ENCODE measurements around the gene GPATCH11. TPM values are rescaled to one million over a fixed set of nuclear protein-coding genes. Genes with fewer than 3 reads are reported as not detected.

GPATCH11 gene
- total RNA-seq (2014; rRNA removed; shearing (Covaris generic); ENCODE audit: low replicate concordance) = 2.1 and 3.9 TPM in 2 replicates

DNA sequence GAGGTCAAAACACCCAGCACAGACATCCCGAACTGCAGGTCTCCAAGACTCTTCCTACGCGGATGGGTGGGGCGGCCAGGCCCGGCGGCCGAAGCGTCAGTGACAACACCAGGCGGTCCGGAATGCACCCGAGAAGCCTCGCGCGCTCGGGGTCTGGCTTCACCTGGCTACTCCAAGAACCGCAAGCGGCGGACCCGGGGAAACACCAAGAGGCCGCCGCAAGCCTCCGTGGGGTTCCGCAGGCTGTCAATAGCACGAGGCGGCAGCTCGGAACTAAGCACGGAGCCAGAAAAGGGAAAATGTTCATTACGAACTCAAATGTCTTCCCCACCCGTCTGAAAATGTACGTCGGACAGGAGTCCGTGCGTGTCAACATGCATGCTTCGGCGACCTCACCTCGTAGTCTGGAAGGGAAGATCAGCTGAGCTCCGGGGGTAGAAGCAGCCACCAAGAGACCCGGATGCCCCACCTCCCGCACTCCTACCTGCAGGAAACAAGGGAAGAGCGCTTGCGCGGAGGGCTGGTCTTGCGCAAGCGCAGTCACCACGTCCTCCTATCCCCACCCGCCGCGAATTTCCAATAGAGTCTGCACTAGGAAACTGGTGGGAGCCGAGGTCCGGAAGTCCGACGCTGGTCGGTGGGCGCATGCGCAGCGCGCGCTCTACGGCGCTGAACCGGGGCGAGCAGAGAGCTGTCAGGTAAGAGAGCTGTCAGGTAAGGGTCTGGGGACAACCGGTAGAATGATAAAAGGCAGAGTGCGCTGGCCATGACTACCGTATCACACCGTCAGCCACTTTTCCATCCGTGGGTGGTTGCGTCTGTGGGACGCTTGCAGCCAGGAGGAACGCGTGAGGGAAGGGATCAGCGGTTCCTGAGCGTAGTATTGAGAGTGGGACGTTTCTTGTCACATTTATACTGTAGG is at the start of gene GPATCH11, which contains the start of gene HEATR5B:
Gene GPATCH11 (plus strand): TSS at position 646 of the 922 bp plus-strand sequence. CDS start 3,864 bp downstream, outside the sequence.
Gene HEATR5B (minus strand): TSS at position 500 of the 922 bp plus-strand sequence. CDS start 958 bp downstream, outside the sequence.
- DNase-seq (ENCODE audit: low read depth) = peak; percentile 96
- in situ Hi-C loops (cut with HindIII; ENCODE audit: low pct_unique_long_range_greater_than_20kb, low sequenced_read_pairs) = no loop called here

DNA sequence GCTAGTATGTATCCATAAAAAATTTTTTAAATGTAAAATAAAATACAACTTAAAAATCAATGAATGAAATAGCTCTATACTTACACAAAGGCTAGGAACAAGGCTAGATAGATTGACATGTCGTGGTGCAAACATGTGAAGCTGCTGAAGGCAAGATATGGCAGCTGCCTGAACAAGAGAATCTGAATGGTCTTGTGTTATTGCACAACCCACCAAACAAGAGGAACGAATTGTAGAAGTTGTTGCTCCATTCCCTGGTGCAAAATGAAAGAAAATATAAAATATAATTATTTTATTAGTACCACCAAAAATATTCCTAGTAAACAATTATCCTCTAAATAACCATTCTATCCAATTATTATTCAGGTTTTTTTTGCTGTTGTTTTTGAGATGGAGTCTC is 46.5 kb upstream of the GPATCH11 start:
- no peak for DNase-seq (ENCODE audit: low read depth)
- in situ Hi-C loops (cut with HindIII; ENCODE audit: low pct_unique_long_range_greater_than_20kb, low sequenced_read_pairs) = no loop called here

DNA sequence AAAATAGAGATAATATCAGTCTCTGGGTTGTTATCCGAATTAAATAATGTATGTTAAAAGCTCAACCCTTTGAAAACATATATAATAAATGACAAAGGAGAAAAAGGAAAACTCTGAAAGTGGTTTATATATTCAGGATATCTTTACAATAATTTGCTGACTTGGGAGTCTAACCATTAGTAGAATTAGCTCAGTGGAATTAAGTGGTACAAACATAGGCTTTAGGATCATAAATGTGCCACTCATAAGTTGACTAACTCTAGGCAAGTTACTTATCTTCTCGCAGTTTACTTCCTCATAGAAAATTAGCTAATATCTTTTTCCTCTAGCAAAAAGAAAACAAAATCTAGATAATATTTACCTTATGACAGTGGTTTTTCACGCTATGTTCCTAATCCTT is 44.7 kb upstream of the GPATCH11 start:
- no peak for DNase-seq (ENCODE audit: low read depth)
- in situ Hi-C loops (cut with HindIII; ENCODE audit: low pct_unique_long_range_greater_than_20kb, low sequenced_read_pairs) = no loop called here

DNA sequence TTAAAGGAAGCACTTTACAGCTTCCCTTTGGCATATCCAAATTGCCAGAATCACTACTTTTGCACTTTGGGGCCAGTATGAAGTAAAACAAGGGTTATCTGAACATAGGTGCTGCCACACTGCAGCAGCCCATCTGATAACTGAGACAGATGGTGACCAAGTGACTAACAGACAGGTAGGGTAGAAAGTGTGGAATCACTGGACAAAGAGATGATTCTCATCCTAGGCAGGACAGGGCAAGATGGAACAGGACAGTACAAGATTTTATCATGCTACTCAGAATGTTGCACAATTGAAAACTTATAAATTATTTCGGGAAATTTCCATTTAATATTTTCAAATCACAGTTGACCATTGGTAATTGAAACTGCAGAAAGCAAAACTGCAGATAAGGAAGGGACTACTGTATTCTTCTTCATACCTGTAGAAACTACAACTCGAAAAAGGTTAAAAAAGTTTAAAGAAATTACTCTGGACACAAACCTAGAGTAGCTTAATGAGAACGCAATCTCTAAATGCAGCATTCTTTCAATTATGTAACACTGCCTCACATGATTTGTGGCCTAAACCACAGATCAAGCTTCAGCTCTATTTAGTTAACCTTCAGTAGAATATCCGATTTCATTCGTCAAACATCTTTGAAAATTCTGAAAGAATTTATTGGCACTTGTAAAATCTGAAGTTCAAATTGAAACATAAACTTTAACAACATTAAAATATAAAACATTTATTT is 31.6 kb upstream of the GPATCH11 start:
- no peak for DNase-seq (ENCODE audit: low read depth)
- in situ Hi-C loops (cut with HindIII; ENCODE audit: low pct_unique_long_range_greater_than_20kb, low sequenced_read_pairs) = no loop called here

DNA sequence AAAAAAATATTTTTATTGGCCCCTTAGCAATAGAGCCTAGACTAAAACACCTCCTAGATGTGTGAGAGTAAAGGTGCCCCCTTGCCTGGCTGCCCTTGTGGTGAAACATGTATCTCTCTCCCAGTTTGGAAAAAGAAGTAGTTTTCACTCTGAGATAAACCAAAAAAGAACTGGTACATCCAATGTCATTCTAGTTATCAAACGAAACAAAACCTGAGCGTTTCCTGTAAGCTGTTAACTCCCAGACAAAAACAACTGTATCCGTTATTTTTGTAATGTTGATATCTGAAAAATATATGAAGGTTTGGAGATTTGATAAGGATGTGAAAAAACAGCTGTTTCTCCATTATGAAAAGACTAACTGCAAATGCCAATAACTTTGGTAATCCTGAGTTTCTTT is 24.5 kb upstream of the GPATCH11 start:
- no peak for DNase-seq (ENCODE audit: low read depth)
- in situ Hi-C loops (cut with HindIII; ENCODE audit: low pct_unique_long_range_greater_than_20kb, low sequenced_read_pairs) = no loop called here

DNA sequence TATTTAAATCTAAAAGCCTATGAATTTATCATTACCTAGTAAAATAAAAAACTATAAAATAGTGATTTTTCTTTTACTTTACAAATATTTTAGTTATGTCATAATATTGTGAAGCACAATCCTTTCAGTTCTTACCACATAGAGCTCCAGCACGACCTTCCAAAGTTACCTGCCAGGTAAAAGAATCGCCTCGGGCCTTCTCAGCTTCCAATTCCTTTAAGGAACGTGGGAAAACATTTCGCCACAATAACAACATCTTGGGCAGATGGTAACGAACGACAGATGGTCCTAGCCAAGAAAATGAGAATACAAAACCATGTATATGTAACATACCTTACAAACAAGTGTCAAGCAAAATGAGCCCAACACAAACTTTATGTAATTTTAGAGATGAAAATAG is 23.9 kb upstream of the GPATCH11 start:
- in situ Hi-C loops (cut with HindIII; ENCODE audit: low pct_unique_long_range_greater_than_20kb, low sequenced_read_pairs) = no loop called here
- DNase-seq (ENCODE audit: low read depth) = no peak

DNA sequence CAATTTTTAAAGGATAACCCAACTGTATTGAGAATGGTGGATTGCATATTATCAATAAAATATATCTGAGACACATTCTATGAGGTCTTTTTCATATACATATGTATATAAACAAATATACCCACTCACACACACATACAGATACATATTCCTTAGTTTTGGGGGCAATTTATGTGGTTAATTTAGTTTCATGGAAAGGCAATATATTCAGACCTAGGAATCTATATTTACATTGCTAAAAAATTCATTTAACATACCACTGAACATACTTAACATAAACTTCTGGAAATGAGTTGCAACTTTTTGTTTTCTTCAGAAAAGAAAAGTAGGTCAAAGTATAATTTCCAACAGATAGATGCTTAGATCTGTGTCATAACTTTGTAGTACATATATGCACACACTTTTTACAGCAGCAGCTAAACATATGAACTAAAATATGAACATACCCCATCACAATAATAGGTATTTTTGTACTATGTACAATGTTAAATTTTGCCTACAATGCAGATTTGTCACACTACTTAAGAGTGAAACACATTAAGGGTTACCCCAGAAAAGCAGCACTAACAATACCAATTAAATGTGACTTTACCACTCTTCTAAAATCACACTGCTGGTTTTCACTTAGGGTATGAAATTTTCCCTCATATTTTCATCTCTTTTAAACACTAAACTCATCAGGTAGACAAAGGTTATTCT is 23.2 kb upstream of the GPATCH11 start:
- in situ Hi-C loops (cut with HindIII; ENCODE audit: low pct_unique_long_range_greater_than_20kb, low sequenced_read_pairs) = no loop called here
- no peak for DNase-seq (ENCODE audit: low read depth)

DNA sequence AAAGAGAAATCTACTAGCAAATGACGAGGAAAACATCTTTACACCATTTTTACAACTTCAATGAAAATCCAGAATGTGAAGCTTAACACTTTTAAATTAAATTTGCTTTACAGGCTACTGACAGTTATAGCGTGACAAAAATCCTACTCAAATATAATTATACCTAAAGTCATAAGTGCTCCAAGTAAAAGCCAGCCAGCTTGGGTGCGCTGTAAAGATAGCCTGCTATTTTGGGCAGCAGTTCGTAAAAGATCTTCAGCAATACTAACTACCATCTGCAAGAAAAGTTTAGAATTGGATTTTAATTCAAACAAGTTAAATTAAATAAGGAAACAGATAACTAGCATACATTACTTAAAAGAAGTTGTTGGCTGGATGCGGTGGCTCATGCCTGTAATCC is 22.5 kb upstream of the GPATCH11 start:
- in situ Hi-C loops (cut with HindIII; ENCODE audit: low pct_unique_long_range_greater_than_20kb, low sequenced_read_pairs) = no loop called here
- no peak for DNase-seq (ENCODE audit: low read depth)

DNA sequence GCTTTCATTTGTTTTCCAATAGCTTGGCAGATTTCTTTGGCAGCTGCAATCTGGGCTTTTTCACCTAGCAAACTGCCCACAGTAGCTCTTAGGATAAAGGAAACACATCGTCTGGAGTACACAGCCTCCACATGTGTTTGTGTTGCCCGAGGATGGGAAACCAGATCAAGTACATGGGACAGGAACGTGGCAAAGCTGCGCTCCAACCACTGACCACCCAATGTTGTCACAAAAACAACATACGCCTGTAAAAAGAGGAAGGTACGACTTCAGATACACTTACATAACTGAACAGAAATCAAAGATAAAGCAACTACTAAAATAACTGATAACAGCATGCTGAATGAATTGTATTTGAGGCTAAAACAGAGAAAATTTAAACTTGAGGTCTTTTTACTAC is 15.6 kb upstream of the GPATCH11 start:
- DNase-seq (ENCODE audit: low read depth) = no peak
- in situ Hi-C loops (cut with HindIII; ENCODE audit: low pct_unique_long_range_greater_than_20kb, low sequenced_read_pairs) = no loop called here

DNA sequence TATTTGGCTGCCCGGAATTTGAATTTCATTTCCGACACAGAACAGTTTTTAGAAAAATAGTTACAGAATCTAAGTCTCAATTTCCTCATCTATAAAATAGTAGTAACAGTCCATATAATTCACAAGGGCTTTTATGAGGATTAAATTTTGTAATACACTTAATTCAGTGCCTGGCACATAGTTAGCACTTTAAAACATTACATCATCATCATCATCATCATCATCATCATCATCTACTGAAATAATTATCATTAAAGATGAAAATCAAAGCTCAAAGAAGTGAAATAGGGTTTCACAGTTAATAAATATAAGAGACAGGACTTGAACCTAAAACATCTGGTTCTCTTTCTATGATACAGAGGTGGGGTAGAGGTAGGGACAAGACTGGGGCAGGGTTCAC is 13.4 kb upstream of the GPATCH11 start:
- DNase-seq (ENCODE audit: low read depth) = no peak
- in situ Hi-C loops (cut with HindIII; ENCODE audit: low pct_unique_long_range_greater_than_20kb, low sequenced_read_pairs) = no loop called here

DNA sequence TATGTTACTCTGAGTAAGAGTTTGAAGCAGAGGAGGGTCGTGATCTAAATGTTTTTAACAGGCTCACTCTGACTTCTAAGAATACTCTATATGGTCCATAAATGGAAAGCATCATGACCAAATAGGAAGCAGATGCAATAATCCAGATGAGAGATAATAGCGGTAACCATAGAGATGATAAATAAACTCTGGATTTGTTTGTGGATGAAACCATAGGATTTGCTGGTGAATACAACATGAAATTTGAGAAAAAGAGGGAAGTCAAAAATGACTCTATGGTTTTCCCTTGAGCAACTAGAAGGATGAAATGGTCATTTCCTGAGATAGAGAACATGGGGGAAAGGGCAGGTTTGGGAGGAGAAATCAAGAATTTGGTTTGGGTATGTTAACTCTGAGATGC is 4.1 kb upstream of the GPATCH11 start:
- no peak for DNase-seq (ENCODE audit: low read depth)

DNA sequence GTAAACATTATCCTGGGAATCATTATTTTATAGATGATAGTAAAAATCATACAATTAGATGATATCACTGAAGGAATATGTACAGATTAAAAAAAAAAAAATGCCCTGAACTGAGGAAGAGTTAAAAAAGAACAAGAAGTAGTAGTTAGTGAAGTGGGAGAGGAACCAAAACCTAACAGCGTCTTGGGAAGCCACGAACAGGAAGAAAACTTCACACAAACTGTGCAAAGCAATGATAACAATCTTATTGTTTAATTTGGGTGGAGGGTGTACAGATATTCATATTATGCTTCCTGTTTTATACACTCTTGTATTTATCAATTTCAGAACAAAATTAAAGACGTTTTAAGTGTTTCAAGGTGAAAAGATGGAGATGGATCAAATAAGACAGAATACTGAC is 3.6 kb upstream of the GPATCH11 start:
- in situ Hi-C loops (cut with HindIII; ENCODE audit: low pct_unique_long_range_greater_than_20kb, low sequenced_read_pairs) = no loop called here
- DNase-seq (ENCODE audit: low read depth) = no peak

More for the DNA sequence above, 4.1 kb upstream of the GPATCH11 start:
- in situ Hi-C loops (cut with HindIII; ENCODE audit: low pct_unique_long_range_greater_than_20kb, low sequenced_read_pairs) = no loop called here

DNA sequence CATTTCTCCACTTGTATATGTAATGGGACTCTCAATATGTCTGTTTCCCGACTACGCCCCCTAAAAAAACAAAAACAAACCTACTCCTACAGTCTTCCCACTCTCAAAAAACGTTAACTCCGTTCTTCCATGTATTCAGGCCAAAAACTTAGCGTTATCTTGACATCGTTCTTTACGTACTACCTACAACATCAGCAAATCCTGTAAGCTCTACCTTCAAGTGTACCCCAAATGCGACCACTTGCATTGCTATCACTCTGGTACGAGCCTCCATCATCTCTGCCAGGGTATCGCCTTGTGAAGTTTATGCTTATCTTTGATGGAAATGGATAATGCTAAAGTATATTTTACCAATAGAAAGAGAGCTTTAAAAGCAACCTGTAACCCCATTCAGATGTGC is 479 bp downstream of the GPATCH11 start:
- no peak for DNase-seq (ENCODE audit: low read depth)
- in situ Hi-C loops (cut with HindIII; ENCODE audit: low pct_unique_long_range_greater_than_20kb, low sequenced_read_pairs) = no loop called here

DNA sequence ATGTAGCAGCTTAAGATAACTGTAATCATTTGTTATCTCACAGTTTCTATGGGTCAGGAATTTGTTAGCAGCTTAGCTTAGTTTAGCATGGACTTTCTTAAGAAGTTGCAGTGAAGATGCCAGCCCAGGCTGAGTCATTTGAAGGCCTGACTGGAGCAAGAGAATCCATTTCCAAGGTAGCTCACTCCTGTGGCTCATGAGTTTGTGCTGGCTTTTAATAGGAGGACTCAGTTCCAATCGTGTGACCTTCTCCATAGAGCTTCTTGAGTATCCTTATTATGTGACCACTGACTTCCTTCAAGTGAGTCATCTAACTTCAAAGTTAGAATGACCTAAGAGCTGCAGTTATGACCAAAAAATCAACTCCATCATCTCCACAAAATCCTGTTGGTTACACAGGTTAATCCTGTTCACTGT is 1.4 kb downstream of the GPATCH11 start:
- peak; percentile 30 for DNase-seq (ENCODE audit: low read depth)
- in situ Hi-C loops (cut with HindIII; ENCODE audit: low pct_unique_long_range_greater_than_20kb, low sequenced_read_pairs) = no loop called here

DNA sequence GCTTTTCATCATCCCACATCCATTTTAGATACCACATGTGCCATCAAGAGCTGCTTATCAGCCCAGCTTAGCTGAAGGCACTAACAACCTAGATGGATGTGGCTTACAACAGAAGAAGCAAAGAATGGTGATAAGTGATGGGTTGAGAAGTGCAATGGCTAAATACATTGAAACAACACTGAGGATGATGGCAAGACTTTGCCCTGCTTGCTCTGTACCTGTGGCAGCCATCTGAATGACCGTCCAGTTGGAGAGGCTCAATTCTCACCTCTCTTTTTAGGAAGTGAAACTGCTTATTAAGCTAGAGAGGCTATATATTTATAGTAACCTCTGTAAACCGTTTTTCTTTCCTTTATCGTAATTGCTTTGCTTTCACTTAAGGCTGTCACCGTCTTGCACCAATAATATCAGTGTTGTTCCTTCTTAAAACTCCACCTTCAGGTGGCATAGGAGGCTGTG is 5.7 kb downstream of the GPATCH11 start:
- no peak for DNase-seq (ENCODE audit: low read depth)
- in situ Hi-C loops (cut with HindIII; ENCODE audit: low pct_unique_long_range_greater_than_20kb, low sequenced_read_pairs) = no loop called here

DNA sequence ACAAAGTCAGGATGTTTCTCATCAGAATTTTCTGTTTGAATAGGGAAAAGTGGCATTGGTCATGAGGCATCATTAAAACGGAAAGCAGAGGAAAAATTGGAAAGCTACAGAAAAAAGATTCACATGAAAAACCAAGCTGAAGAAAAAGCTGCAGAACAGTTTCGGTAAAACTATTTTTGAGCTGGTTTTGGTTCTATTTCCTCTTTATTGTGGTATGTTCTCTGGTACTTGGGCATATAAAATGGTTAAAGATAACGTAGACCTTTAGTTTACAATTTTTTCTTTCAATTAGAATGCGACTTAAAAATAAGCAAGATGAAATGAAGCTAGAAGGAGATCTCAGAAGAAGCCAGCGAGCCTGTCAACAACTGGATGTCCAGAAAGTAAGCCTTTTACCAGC is 7.6 kb downstream of the GPATCH11 start:
- in situ Hi-C loops (cut with HindIII; ENCODE audit: low pct_unique_long_range_greater_than_20kb, low sequenced_read_pairs) = no loop called here
- no peak for DNase-seq (ENCODE audit: low read depth)

DNA sequence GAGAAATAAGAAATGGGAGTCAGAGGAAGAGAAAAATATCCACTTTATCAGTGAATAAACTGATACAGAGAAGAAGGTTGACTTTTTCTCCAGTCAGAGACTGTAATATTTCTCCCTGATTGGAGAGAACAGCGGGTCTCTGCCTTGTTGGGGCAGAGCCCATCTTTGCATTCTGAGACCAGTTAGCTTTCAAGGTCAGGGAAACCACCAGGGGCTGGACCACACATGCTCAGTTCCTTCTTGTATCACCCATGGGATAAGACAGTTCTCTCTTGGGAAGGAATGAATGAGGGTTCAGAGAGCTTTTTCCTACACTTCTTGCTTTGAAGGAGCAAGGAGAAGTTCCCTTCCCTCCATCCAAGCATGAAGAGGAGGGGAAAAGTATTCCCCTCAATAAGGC is 12.2 kb downstream of the GPATCH11 start:
- DNase-seq (ENCODE audit: low read depth) = no peak
- in situ Hi-C loops (cut with HindIII; ENCODE audit: low pct_unique_long_range_greater_than_20kb, low sequenced_read_pairs) = no loop called here

DNA sequence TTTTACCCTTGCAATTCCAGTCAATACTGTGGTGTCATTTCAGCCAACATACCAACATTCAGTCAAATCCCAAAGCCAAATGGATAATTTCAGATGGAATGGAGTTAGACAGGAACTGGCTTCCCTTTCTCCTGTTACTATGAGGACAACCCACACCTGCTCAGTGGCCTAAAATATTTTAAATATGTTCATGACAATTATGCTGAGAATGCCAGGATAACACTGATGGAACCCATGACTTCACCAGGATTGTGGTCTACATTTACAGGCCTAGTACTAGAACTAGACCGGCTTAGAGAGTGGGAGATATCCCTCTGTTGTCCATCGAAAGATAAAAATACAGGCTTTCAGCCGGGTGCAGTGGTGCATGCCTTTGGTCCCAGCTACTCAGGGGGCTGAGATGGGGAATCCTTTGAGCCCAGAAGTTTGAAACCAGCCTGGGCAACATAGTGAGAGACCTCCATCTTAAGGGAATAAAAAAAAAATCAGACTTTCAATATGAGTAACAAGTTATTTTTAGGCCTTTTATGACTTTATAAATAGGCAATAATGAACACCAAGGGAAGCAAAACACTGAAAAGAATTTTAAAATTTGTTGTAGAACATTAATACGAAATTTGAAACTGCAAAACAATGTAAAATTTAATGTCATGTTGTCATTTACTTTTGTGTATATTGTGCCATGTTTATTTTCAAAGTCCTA is 14.2 kb downstream of the GPATCH11 start:
- DNase-seq (ENCODE audit: low read depth) = no peak
- in situ Hi-C loops (cut with HindIII; ENCODE audit: low pct_unique_long_range_greater_than_20kb, low sequenced_read_pairs) = no loop called here

Measured in Caki2 (cell line).